Lung (tissue), 12 donors: ENCODE measurements around the gene LYPD6B. TPM values are rescaled to one million over a fixed set of nuclear protein-coding genes. Genes with fewer than 3 reads are reported as not detected.

Experiments
- ATAC-seq: fragments of 200-7000 bp; cut with Tn5 transposase; one replicate; pipeline ENCODE4 v1.9.1; 2020; ENCODE audit warnings: moderate number of reproducible peaks; ENCODE audit not compliant: insufficient read depth, low FRiP score
- DNase-seq, 3 donors: peaks; one replicate each; pipeline ENCODE4 v3.0.0-alpha.2; 2013 to 2017
- H3K27ac ChIP-seq, 2 donors: one replicate each; pipeline ENCODE4 v1.5.1; 2013; ENCODE audit warnings: mild to moderate bottlenecking in 2 of 2, moderate library complexity in 2 of 2, control low read depth in 1 of 2, inconsistent platforms in 1 of 2, low read depth in 1 of 2, low read length in 1 of 2
- H3K27me3 ChIP-seq, 3 donors: one replicate each; pipeline ENCODE4 v1.5.1; 2013; ENCODE audit warnings: low read length in 2 of 3; ENCODE audit not compliant: control insufficient read depth in 3 of 3, insufficient read depth in 3 of 3
- H3K36me3 ChIP-seq, 4 donors: one replicate each; pipeline ENCODE4 v1.5.1; 2013; ENCODE audit warnings: low read length in 4 of 4, mild to moderate bottlenecking in 1 of 4, moderate library complexity in 1 of 4; ENCODE audit not compliant: control insufficient read depth in 4 of 4, insufficient read depth in 4 of 4
- H3K4me1 ChIP-seq, 5 donors: one replicate each; pipeline ENCODE4 v1.5.1; 2013; ENCODE audit warnings: low read length in 5 of 5, mild to moderate bottlenecking in 2 of 5, moderate library complexity in 1 of 5; ENCODE audit not compliant: control insufficient read depth in 5 of 5, insufficient read depth in 5 of 5
- H3K4me3 ChIP-seq: one replicate; pipeline ENCODE4 v1.5.1; 2013; ENCODE audit warnings: mild to moderate bottlenecking, control low read depth, moderate library complexity
- H3K9ac ChIP-seq, 2 donors: one replicate each; pipeline ENCODE4 v1.5.1; 2013; ENCODE audit warnings: low read length in 2 of 2, control low read depth in 1 of 2; ENCODE audit not compliant: insufficient read depth in 1 of 2
- H3K9me3 ChIP-seq, 4 donors: one replicate each; pipeline ENCODE4 v1.5.1; 2013; ENCODE audit warnings: low read length in 3 of 4, mild to moderate bottlenecking in 1 of 4, moderate library complexity in 1 of 4; ENCODE audit not compliant: control insufficient read depth in 4 of 4, insufficient read depth in 3 of 4
- WGBS, 2 donors: extraction: QIAGEN DNeasy Blood & Tissue Kit; methylation state at CpG; one replicate each; pipeline ENCODE4 v1.1.7; 2013; 5-methylcytosine and 5-hydroxymethylcytosine counted together
- polyA plus RNA-seq, 2 donors: library from polyadenylated mRNA; stranded (reverse); fragments of 200-250 nt; gene quantifications; one replicate each; pipeline ENCODE4 v1.2.1, GENCODE V29; 2013
- total RNA-seq, 2 donors: library from RNA; depleted of rRNA in 1 of 2; stranded (reverse); fragments of >200 nt in 1 of 2; gene quantifications; one replicate each; pipeline ENCODE4 v1.2.1, GENCODE V29; 2014 to 2021
- TF ChIP-seq, protein P1 (sequence below): IDR thresholded peaks from 2 replicates; pipeline ENCODE4 v1.5.1; 2012; ENCODE audit warnings: mild to moderate bottlenecking; ENCODE audit errors: control extremely low read depth, extremely low read depth
- donor health status: control.
- donor health status: control.
- donor health status: Bipolar disorder and iron deficiency.
- donor health status: healthy.
- donor health status: DM: yes; HTN: yes; CAD: no.

Gene LYPD6B
- total and polyA plus RNA-seq, 4 donors, result 2.5 to 12.4 (median 3.4) TPM

DNA sequence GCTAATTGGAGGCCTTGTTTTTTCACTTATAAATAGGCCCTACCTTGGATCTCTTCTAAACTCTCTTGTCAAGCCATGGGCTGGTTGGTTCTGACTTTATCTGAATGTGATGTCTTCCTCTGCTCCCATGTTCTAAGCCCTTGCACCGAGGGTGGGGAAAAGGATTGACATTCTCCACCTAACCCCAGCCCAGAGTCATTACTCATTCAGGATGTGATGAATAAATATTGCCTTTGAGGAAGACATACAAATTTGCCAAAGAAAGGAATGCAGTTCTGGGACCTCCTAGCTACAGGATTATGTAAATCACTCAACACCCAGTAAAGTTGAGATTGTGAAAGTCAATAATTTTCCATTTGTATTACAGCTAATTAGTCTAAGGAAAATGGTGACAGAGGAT, 149.8 kb downstream of the LYPD6B start:
- Histone ChIP-seq H3K9me3 (no peaks in the 10 kb centered on the region), H3K36me3 (no peaks in the 10 kb centered on the region), H3K4me1 (peaks cover 0 to 7% (median 0%) of the 10 kb centered on the region in 5 donors), H3K4me3 (no peak overlapping the region), H3K27me3 (no peaks in the 10 kb centered on the region), H3K27ac (no peak overlapping the region), H3K9ac (no peak overlapping the region)
- no peak for ATAC-seq
- TF ChIP-seq, protein P1, sequence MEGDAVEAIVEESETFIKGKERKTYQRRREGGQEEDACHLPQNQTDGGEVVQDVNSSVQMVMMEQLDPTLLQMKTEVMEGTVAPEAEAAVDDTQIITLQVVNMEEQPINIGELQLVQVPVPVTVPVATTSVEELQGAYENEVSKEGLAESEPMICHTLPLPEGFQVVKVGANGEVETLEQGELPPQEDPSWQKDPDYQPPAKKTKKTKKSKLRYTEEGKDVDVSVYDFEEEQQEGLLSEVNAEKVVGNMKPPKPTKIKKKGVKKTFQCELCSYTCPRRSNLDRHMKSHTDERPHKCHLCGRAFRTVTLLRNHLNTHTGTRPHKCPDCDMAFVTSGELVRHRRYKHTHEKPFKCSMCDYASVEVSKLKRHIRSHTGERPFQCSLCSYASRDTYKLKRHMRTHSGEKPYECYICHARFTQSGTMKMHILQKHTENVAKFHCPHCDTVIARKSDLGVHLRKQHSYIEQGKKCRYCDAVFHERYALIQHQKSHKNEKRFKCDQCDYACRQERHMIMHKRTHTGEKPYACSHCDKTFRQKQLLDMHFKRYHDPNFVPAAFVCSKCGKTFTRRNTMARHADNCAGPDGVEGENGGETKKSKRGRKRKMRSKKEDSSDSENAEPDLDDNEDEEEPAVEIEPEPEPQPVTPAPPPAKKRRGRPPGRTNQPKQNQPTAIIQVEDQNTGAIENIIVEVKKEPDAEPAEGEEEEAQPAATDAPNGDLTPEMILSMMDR, result no peak
- 57 to 79% methylated on average over 1 of the region's 1 CpG for WGBS, 2 donors
- DNase-seq, result no peak

DNA sequence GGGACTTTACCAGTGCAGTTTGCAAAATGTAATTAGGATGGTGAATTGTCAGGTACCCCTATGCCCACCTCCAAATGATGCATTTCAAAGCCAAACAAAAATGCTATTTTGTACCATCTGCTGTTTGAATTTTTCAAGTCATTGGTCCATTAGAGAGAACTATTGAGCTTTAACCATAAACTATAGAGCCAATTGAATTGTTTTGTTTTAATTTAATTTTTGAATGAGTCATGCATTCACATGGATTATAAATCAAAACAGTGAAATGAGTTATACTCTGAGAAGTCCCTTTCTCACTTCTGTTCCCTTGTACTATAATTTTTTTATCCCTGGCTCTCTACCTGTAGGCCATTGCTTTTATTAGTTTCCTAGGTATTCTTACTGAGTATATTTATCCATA, 151.3 kb downstream of the LYPD6B start:
- Histone ChIP-seq H3K27me3 (no peaks in the 10 kb centered on the region), H3K4me3 (no peak overlapping the region), H3K4me1 (peaks cover 0 to 4% (median 0%) of the 10 kb centered on the region in 5 donors), H3K9me3 (no peaks in the 10 kb centered on the region), H3K27ac (no peak overlapping the region), H3K9ac (no peak overlapping the region), H3K36me3 (no peaks in the 10 kb centered on the region)
- TF ChIP-seq, protein P1, result no peak
- ATAC-seq, result no peak
- no peak for DNase-seq

DNA sequence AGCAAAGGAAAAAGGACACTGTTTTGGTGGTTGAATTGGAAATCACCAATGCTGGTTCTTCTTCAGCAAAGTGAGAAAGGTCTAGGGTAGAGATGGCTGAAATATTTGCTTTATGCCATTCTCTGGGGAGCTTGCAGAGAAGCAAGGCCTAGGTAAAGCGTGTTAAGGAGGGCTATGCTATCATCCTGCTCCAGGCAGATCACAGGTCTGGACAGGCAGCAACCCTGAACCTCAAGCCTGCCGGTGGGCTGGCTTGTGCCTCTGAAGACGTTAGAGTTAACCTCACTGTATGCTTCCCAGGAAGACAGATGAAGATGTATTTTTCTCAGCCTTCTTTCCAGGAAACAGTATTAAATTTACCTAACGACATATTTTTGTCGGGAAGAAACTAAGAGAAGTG, 153.4 kb downstream of the LYPD6B start:
- Histone ChIP-seq H3K9me3 (no peaks in the 10 kb centered on the region), H3K4me3 (no peak overlapping the region), H3K27ac (no peak overlapping the region), H3K4me1 (no peaks in the 10 kb centered on the region), H3K9ac (no peak overlapping the region), H3K36me3 (no peaks in the 10 kb centered on the region), H3K27me3 (no peaks in the 10 kb centered on the region)
- DNase-seq (no peak), ATAC-seq (no peak)
- 90 to 95% methylated on average over 5 of the region's 5 CpGs for WGBS, 2 donors
- TF ChIP-seq, protein P1, result no peak

DNA sequence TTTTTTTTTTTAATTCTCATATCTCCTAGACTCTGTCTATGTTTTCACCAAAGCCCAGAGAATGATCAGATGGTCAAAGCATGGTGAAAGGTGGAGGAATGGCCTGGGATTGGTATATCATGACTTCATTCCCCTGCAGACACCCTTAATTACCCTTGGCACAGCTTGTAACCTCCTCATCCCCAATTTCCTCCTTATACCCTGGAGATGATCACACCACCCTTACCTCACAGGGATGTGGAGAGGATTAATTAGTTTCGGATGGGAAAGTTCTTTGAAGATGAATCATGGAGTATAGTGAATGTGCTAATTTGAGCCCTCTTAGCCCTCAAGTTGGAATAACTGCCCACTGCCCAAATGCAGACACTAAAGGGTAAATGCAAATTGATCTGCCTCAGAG, 153.9 kb downstream of the LYPD6B start:
- Histone ChIP-seq H3K27me3 (no peaks in the 10 kb centered on the region), H3K4me3 (no peak overlapping the region), H3K9me3 (no peaks in the 10 kb centered on the region), H3K27ac (no peak overlapping the region), H3K4me1 (no peaks in the 10 kb centered on the region), H3K36me3 (no peaks in the 10 kb centered on the region), H3K9ac (no peak overlapping the region)
- TF ChIP-seq, protein P1, result no peak
- DNase-seq, result no peak
- 93 to 96% methylated on average over 1 of the region's 1 CpG for WGBS, 2 donors
- ATAC-seq, result no peak
